ENCODE results near the gene TMEM167A. TPM values are rescaled to one million over a fixed set of nuclear protein-coding genes. Genes with fewer than 3 reads are reported as not detected.

Gene TMEM167A, protein sequence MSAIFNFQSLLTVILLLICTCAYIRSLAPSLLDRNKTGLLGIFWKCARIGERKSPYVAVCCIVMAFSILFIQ
- total RNA-seq, result 46.7 and 67.7 TPM in 2 replicates

DNA sequence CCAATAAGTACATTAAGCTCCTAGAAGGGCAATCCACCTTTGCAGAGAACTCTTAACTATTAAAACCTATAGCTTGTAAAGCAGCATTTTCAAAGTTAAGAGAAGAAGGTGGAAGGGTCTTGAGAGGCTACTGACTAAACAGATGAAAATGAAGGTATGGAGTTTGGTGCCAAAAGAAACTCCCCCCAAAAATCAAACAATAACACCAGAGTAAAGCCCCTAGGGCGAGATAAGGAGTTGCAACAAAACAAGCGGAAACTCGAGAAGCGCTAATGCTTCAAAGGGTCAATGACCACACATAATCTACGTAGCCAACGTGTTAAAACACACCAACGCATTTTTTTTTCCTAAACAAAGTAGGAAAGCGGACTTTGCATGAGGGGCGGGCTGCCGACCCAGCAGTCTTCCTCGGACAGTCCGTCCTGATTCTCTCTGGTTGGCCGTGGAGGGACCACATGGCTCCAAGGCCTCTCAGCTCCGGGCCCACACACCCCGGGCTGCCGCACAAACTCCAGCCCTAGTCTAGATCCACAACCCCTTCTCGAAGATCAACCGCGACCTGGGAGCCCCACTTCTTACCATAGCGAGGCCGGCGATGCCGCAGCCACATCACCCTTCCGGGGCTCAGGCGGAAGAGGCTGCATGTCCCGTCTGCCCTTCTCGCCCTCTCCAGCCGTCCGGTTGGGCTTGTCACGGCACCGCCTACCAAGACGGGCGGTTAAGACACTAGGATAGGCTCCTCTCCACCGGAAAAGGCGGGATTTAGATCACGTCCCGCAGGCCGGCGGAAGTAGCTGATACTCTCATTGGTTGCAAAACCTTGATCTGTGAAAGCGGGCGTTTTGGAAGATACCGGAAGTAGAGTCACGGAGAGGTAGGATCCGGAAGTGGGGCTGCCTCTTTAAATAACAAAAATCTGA lies at the start of gene TMEM167A, which contains the start of gene XRCC4:
TMEM167A (minus strand) TSS at position 653 of the 920 bp plus-strand sequence; CDS start at position 582, 71 bp downstream.
XRCC4 (plus strand) TSS at position 806 of the 920 bp plus-strand sequence. CDS start 27,373 bp downstream, outside the sequence.
- peak; percentile 98 for DNase-seq (ENCODE audit: low read depth)

- no peak for DNase-seq (ENCODE audit: low read depth)
Observed at GRCh38 chr5:83126501-83126900, 49.3 kb upstream of the TMEM167A start.

DNA sequence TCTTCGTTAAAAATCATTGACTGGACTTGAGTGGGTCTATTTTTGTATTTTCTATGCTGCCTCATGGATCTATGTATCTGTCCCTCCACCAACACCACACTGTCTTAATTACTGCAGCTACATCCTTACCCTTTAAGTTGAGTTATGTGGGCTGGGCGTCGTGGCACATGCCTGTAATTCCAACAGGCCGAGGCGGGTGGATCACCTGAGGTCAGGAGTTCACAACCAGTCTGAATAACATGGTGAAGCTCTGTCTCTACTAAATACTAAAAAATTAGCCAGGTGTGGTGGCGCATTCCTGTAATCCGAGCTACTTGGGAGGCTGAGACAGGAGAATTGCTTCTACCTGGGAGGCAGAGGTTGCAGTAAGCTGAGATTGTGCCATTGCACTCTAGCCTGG lies 48.4 kb upstream of the TMEM167A start:
- DNase-seq (ENCODE audit: low read depth), result no peak

GRCh38 chr5:83124593-83124992 lies 47.4 kb upstream of the TMEM167A start:
- no peak for DNase-seq (ENCODE audit: low read depth)

GRCh38 chr5:83118976-83119375 lies 41.8 kb upstream of the TMEM167A start:
- no peak for DNase-seq (ENCODE audit: low read depth)

GRCh38 chr5:83118471-83118870 lies 41.3 kb upstream of the TMEM167A start:
- DNase-seq (ENCODE audit: low read depth), result no peak

- DNase-seq (ENCODE audit: low read depth), result no peak
Observed at GRCh38 chr5:83115816-83116215, 38.6 kb upstream of the TMEM167A start.

GRCh38 chr5:83109380-83109779 lies 32.2 kb upstream of the TMEM167A start:
- DNase-seq (ENCODE audit: low read depth), result no peak

- DNase-seq (ENCODE audit: low read depth), result no peak
Observed at GRCh38 chr5:83107692-83108420, 30.7 kb upstream of the TMEM167A start.

- no peak for DNase-seq (ENCODE audit: low read depth)
Observed at GRCh38 chr5:83104021-83104420, 26.8 kb upstream of the TMEM167A start.

- no peak for DNase-seq (ENCODE audit: low read depth)
Observed at GRCh38 chr5:83102364-83102980, 25.3 kb upstream of the TMEM167A start.

DNA sequence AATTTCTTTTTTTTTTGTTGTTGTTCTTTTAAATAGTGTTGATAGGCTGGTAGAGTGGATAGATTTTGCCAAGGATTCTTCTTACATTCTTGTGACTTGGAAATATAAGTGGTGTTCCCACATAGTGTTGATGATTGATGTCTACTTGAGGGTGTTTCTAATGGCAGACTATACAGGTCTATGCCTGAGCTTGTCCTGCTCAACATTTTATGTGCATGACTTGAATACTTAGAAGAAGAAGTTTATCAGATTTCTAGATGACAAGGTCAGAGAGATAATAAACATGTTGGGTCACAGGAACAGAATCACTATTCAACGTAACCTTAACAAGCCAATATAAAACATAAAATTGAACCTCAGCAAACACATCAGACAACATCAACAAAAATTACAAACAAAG lies 24.3 kb upstream of the TMEM167A start:
- DNase-seq (ENCODE audit: low read depth), result no peak

DNA sequence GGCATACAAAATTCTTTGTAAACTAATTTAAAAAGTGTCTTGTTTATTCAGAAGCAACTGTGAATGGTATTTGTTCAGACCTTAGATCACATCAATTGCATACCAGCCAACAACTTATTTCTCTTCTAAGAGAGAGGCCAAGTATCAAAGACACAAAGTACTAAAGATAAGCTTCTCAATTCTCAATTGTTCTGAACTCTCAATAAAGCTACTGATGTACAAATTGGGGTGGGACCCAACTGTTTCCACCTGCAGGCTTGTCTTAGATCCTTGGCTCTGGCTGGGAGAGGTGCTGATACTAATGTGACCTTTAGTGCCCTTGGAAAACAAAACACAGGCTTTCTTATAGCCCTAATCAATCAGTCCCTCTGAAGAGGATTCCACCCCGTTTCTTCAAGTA lies 22.3 kb upstream of the TMEM167A start:
- no peak for DNase-seq (ENCODE audit: low read depth)

DNA sequence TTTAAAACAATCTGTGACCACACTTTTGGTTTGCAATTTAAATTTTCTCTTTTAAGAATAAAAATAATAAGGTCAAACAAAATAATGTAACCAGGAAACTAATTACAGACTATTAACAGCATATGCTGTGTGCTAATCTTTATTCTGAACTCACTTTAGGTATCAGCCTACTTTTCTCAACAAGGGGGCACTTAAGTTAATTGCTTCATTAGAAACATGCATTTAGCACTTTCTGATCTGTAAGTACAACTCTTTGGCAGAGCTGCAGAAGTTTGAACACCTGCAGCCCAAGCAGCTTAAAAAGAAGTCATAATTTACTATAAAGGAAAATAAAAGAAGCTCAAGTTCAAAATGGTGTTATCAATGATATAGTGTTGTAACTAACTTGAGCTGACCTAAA lies 21.8 kb upstream of the TMEM167A start:
- DNase-seq (ENCODE audit: low read depth), result no peak

GRCh38 chr5:83097689-83098231 lies 20.6 kb upstream of the TMEM167A start:
- peak; percentile 29 for DNase-seq (ENCODE audit: low read depth)

DNA sequence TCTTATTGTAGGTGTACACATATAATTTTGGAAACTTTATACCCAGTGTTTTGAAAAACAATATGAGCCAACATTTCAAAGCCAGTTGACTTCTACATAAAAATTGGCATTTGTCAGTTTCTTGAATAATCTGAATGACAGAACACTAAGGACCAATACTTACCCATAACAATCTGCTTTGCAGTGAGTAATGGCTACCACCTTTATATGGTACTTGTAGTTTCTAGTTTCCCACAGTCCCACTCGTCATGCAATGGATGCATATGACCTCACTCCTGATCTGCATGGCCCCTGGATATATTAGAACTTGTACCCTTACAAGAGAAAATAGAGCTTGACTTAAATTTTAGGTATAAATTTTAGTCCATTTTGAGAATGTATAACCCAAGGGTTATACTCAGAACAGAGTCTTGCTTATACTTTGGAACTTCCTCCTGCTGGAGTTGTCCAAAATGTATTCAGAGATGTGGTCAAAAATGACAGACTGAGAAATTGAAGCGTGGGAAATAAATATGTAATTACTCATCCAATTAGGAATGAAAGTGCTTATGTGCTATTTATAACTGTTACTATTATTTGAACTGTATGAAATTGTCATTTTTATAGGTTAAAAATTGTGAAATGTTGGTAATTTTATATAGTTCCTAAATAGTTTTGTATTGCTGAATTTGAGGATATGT lies 19.6 kb upstream of the TMEM167A start:
- DNase-seq (ENCODE audit: low read depth), result no peak

- DNase-seq (ENCODE audit: low read depth), result peak; percentile 88
Observed at GRCh38 chr5:83095957-83096539, 18.9 kb upstream of the TMEM167A start.

- DNase-seq (ENCODE audit: low read depth), result no peak
Observed at GRCh38 chr5:83095163-83095956, 18.2 kb upstream of the TMEM167A start.

- no peak for DNase-seq (ENCODE audit: low read depth)
Observed at GRCh38 chr5:83093692-83094091, 16.5 kb upstream of the TMEM167A start.

- no peak for DNase-seq (ENCODE audit: low read depth)
Observed at GRCh38 chr5:83092619-83093018, 15.4 kb upstream of the TMEM167A start.
